Type B pancreatic cell (in vitro differentiated cells): ENCODE results near the gene FAM9B. TPM values are rescaled to one million over a fixed set of nuclear protein-coding genes. Genes with fewer than 3 reads are reported as not detected.

Experiments
- DNase-seq: peaks from one replicate; pipeline ENCODE4 v3.0.0; 2021; ENCODE audit warnings: mixed read lengths; ENCODE audit not compliant: unreplicated experiment; ENCODE audit errors: extremely low spot score
- H3K27ac Mint-ChIP-seq: 2 replicates; pipeline ENCODE4 v1.8.0; 2021; ENCODE audit warnings: mild to moderate bottlenecking, mixed read lengths
- H3K27me3 Mint-ChIP-seq: 2 replicates; pipeline ENCODE4 v1.8.0; 2021; ENCODE audit warnings: mixed read lengths
- H3K36me3 Mint-ChIP-seq: 2 replicates; pipeline ENCODE4 v1.8.0; 2021; ENCODE audit warnings: mixed read lengths
- H3K4me1 Mint-ChIP-seq: one replicate; pipeline ENCODE4 v1.8.0; 2021; ENCODE audit warnings: mixed read lengths; ENCODE audit not compliant: unreplicated experiment
- H3K4me3 Mint-ChIP-seq: 2 replicates; pipeline ENCODE4 v1.8.0; 2021; ENCODE audit warnings: mild to moderate bottlenecking, mixed read lengths
- H3K9me3 Mint-ChIP-seq: 2 replicates; pipeline ENCODE4 v1.8.0; 2021; ENCODE audit warnings: mixed read lengths
- total RNA-seq: library from RNA; stranded (reverse); gene quantifications from 2 replicates; pipeline ENCODE4 v1.2.1, GENCODE V29; 2021; ENCODE audit warnings: low replicate concordance
- TF ChIP-seq, protein P1 (sequence below): fragments of 200-600 bp; sonication (generic); conservative IDR thresholded peaks from 2 replicates; pipeline ENCODE4 v1.5.0; 2021; ENCODE audit warnings: antibody characterized with exemption, mild to moderate bottlenecking

FAM9B gene
- total RNA-seq, 1 donor from 2014 or later = not detected

DNA sequence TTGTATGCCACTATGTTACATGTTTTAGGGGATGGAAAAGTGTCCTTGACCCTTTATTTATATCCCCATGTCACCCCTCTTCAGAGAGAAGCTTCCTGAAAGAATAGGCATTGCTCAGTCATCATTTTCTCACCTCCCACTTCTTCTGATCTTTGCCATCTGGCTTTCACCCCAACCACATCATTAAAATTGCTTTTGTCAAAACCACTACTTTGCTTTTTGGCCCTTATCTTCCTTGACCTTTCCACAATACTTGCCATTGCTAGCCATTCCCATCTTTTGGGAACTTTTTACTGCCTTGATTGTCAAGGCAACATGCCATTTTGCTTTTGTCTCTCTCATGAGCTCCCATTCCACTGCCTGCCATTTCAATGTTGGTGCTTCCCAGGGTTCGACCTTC is 14.9 kb upstream of the FAM9B start:
- Mint-ChIP-seq H3K4me3 (no peak overlapping the region), H3K9me3 (no peaks in the 10 kb centered on the region), H3K27me3 (no peaks in the 10 kb centered on the region), H3K4me1 (no peaks in the 10 kb centered on the region), H3K36me3 (no peaks in the 10 kb centered on the region), H3K27ac (no peak overlapping the region)
- TF ChIP-seq, protein P1, sequence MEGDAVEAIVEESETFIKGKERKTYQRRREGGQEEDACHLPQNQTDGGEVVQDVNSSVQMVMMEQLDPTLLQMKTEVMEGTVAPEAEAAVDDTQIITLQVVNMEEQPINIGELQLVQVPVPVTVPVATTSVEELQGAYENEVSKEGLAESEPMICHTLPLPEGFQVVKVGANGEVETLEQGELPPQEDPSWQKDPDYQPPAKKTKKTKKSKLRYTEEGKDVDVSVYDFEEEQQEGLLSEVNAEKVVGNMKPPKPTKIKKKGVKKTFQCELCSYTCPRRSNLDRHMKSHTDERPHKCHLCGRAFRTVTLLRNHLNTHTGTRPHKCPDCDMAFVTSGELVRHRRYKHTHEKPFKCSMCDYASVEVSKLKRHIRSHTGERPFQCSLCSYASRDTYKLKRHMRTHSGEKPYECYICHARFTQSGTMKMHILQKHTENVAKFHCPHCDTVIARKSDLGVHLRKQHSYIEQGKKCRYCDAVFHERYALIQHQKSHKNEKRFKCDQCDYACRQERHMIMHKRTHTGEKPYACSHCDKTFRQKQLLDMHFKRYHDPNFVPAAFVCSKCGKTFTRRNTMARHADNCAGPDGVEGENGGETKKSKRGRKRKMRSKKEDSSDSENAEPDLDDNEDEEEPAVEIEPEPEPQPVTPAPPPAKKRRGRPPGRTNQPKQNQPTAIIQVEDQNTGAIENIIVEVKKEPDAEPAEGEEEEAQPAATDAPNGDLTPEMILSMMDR = no peak
- DNase-seq = no peak

- TF ChIP-seq, protein P1 = no peak
- Mint-ChIP-seq H3K36me3 (peaks cover 3% of the 10 kb centered on the region), H3K4me3 (no peak overlapping the region), H3K9me3 (no peaks in the 10 kb centered on the region), H3K27me3 (no peaks in the 10 kb centered on the region), H3K27ac (no peak overlapping the region), H3K4me1 (no peaks in the 10 kb centered on the region)
- DNase-seq = no peak
Measured at GRCh38 chrX:9038244-9038643, 4.3 kb upstream of the FAM9B start.

DNA sequence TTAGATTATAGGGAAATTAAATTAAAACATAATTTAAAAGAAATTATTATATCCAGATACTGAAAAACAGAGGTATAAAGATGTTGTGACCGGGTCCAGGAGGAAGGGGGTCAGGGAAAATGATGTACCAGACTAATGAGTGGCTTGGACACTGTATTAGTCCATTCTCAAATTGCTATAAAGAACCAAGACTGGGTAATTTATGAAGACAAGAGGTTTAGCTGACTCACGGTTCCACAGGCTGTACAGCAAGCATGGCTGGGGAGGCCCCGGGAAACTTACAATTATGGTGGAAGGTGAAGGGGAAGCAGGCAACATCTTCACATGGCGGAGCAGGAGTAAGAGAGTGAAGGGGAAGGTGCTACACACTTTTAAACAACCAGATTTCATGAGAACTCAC is 3.4 kb upstream of the FAM9B start:
- no peak for DNase-seq
- H3K4me3 Mint-ChIP-seq = no peak overlapping the region
- TF ChIP-seq, protein P1 = no peak
- no peaks in the 10 kb centered on the region for H3K27me3 Mint-ChIP-seq
- no peaks in the 10 kb centered on the region for H3K9me3 Mint-ChIP-seq
- no peaks in the 10 kb centered on the region for H3K4me1 Mint-ChIP-seq
- H3K27ac Mint-ChIP-seq = no peak overlapping the region
- peaks cover 3% of the 10 kb centered on the region for H3K36me3 Mint-ChIP-seq

- Mint-ChIP-seq H3K36me3 (peaks cover 3% of the 10 kb centered on the region), H3K4me3 (no peak overlapping the region), H3K4me1 (no peaks in the 10 kb centered on the region), H3K27me3 (no peaks in the 10 kb centered on the region), H3K27ac (no peak overlapping the region), H3K9me3 (no peaks in the 10 kb centered on the region)
- TF ChIP-seq, protein P1 = no peak
- no peak for DNase-seq
Measured at GRCh38 chrX:9033586-9033985, 341 bp downstream of the FAM9B start.

DNA sequence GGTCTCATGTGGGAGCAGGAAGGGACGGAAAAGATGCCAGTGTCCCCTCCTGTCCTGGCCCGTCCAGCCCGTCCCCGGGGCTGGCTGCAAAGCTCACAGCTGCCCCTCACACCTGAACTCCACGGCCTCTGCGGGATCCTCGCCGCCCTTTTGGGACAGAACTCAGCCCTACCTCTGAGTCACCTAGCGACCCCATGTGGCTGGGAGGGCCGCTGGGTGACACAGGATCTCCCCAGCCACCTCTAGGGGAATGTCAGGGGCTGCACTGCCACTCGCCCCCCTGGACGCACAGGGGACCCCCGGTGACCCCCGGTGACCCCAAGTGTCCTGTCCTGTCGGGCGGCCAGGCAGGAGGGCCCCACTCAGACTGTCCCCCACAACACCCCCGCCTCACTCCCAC is 748 bp downstream of the FAM9B start:
- no peaks in the 10 kb centered on the region for H3K27me3 Mint-ChIP-seq
- no peak for DNase-seq
- TF ChIP-seq, protein P1 = no peak
- H3K9me3 Mint-ChIP-seq = no peaks in the 10 kb centered on the region
- no peak overlapping the region for H3K27ac Mint-ChIP-seq
- no peak overlapping the region for H3K4me3 Mint-ChIP-seq
- no peaks in the 10 kb centered on the region for H3K4me1 Mint-ChIP-seq
- H3K36me3 Mint-ChIP-seq = peaks cover 3% of the 10 kb centered on the region

DNA sequence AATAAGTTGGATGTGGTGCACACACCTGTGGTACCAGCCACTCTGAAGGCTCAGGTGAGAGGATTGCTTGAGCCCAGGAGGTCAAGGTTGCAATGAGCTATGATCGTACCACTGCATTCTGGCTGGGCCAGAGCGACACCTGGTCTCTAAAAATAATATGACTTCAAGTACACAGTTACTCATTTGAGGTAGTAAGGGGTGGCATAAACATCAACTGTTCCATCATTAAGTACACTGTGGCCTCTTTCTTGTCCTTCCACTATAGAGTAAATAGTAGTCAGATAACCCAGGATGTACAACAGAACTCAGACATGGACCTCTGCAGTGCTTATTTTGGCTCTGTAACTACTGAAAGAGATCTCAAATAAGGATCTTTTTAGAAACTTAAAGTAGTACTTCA is 10.6 kb downstream of the FAM9B start:
- Mint-ChIP-seq H3K4me1 (no peaks in the 10 kb centered on the region), H3K9me3 (no peaks in the 10 kb centered on the region), H3K4me3 (no peak overlapping the region), H3K36me3 (no peaks in the 10 kb centered on the region), H3K27me3 (no peaks in the 10 kb centered on the region), H3K27ac (no peak overlapping the region)
- DNase-seq = no peak
- TF ChIP-seq, protein P1 = no peak
